HT1080 (cell line): ENCODE measurements around the gene STPG3. TPM values are rescaled to one million over a fixed set of nuclear protein-coding genes. Genes with fewer than 3 reads are reported as not detected.
A peak's percentile ranks its signal among the peaks of the same experiment; 100 is the strongest.

ENCODE experiments used
- DNase-seq: peaks from one replicate; pipeline ENCODE4 v3.0.0-alpha.2; 2015; ENCODE audit warnings: low read depth
- polyA plus RNA-seq, 2 experiments: library from polyadenylated mRNA; depleted of rRNA; stranded (reverse); fragments of >200 nt; gene quantifications; 2 replicates each; pipeline ENCODE4 v1.2.3, GENCODE V29; 2015
- total RNA-seq: library from RNA; depleted of rRNA; stranded (reverse); fragments of >200 nt; shearing (Covaris generic); gene quantifications from 2 replicates; pipeline ENCODE4 v1.2.3, GENCODE V29; 2014; rRNA removed

The STPG3 gene
- not detected in 2 replicates for total RNA-seq
- polyA plus RNA-seq (2015; cell fraction: cytosol; rRNA removed): not detected in 2 replicates
- polyA plus RNA-seq (2015; cell fraction: nucleus; rRNA removed): not detected in 2 replicates

GRCh38 chr9:137251194-137251461, at the start of gene STPG3:
Gene STPG3, plus strand, starts transcription at chr9:137251286. Its CDS starts 1 bp downstream, at chr9:137251287.
- DNase-seq: no peak

GRCh38 chr9:137202966-137203365, 48.1 kb upstream of the STPG3 start:
- DNase-seq: no peak

GRCh38 chr9:137204731-137205125, 46.4 kb upstream of the STPG3 start:
- DNase-seq: no peak

GRCh38 chr9:137205126-137206069, 45.7 kb upstream of the STPG3 start, which contains the start of the genes NDOR1 and TMEM203:
Gene NDOR1, plus strand, starts transcription at chr9:137205700. Its CDS starts 78 bp downstream, at chr9:137205778.
Gene TMEM203, minus strand, starts transcription at chr9:137205648. Its CDS starts 234 bp downstream, at chr9:137205414.
- DNase-seq: peak; percentile 77

GRCh38 chr9:137206602-137207001, 44.5 kb upstream of the STPG3 start:
- no peak for DNase-seq

- no peak for DNase-seq
These were observed 39.6 kb upstream of the STPG3 start for GRCh38 chr9:137211532-137211931.

- DNase-seq: no peak
These were observed 38.6 kb upstream of the STPG3 start for GRCh38 chr9:137212520-137212919.

- DNase-seq: no peak
These were observed 37.7 kb upstream of the STPG3 start for GRCh38 chr9:137213160-137214060.

- DNase-seq: no peak
These were observed 36.5 kb upstream of the STPG3 start for GRCh38 chr9:137214620-137215019.

- no peak for DNase-seq
These were observed 35.7 kb upstream of the STPG3 start for GRCh38 chr9:137215196-137215986.

GRCh38 chr9:137216188-137216965, 34.7 kb upstream of the STPG3 start:
- no peak for DNase-seq

- DNase-seq: no peak
These were observed 33.5 kb upstream of the STPG3 start for GRCh38 chr9:137217276-137218211.

- DNase-seq: no peak
These were observed 32.8 kb upstream of the STPG3 start for GRCh38 chr9:137218212-137218753.

GRCh38 chr9:137218754-137219271, 32.3 kb upstream of the STPG3 start:
- DNase-seq: peak; percentile 43

GRCh38 chr9:137219757-137220316, 31.2 kb upstream of the STPG3 start:
- DNase-seq: no peak

GRCh38 chr9:137220317-137221094, 30.6 kb upstream of the STPG3 start:
- no peak for DNase-seq

GRCh38 chr9:137221095-137221505, 30.0 kb upstream of the STPG3 start:
- no peak for DNase-seq
